NB4 (cell line): Measurements from ENCODE around the gene C3.

Experiments
- DNase-seq: peaks from one replicate; pipeline ENCODE4 v3.0.0; 2010; ENCODE audit warnings: low read depth
- H3K4me3 ChIP-seq: one replicate; pipeline ENCODE4 v1.5.1; 2011; ENCODE audit warnings: mild to moderate bottlenecking, low read depth, low read length, moderate library complexity
- CTCF ChIP-seq: IDR thresholded peaks from one replicate; pipeline ENCODE4 v1.5.1; 2012; ENCODE audit warnings: low read depth, low read length
- MAX ChIP-seq: IDR thresholded peaks from 2 replicates; pipeline ENCODE4 v1.6.1; 2011; ENCODE audit warnings: low read depth, low read length
- MYC ChIP-seq: IDR thresholded peaks from 2 replicates; pipeline ENCODE4 v1.6.1; 2011; ENCODE audit warnings: low read depth, low read length
- POLR2A ChIP-seq: IDR thresholded peaks from 2 replicates; pipeline ENCODE4 v1.6.1; 2011; ENCODE audit warnings: mild to moderate bottlenecking; ENCODE audit not compliant: insufficient read length; ENCODE audit errors: extremely low read depth

C3 gene

GRCh38 chr19:6654347-6655310, 65.8 kb downstream of the C3 start:
- DNase-seq = peak; percentile 39
- TF ChIP-seq POLR2A (no peak), CTCF (no peak), MYC (no peak), MAX (no peak)
- H3K4me3 ChIP-seq = no peak overlapping the region

GRCh38 chr19:6652805-6653094, 67.7 kb downstream of the C3 start:
- H3K4me3 ChIP-seq = no peak overlapping the region
- TF ChIP-seq MAX = no peak
- no peak for TF ChIP-seq CTCF
- no peak for TF ChIP-seq POLR2A
- TF ChIP-seq MYC = no peak
- DNase-seq = no peak

GRCh38 chr19:6651965-6652804, 68.3 kb downstream of the C3 start:
- no peak for DNase-seq
- TF ChIP-seq CTCF (no peak), POLR2A (no peak), MAX (no peak)

GRCh38 chr19:6649185-6649584, 71.3 kb downstream of the C3 start:
- DNase-seq = no peak
- TF ChIP-seq MYC (no peak), MAX (no peak), CTCF (no peak), POLR2A (no peak)
- no peak overlapping the region for H3K4me3 ChIP-seq

More at GRCh38 chr19:6651965-6652804, 68.3 kb downstream of the C3 start:
- no peak overlapping the region for H3K4me3 ChIP-seq

GRCh38 chr19:6648141-6648715, 72.2 kb downstream of the C3 start:
- H3K4me3 ChIP-seq = no peak overlapping the region
- no peak for DNase-seq
- TF ChIP-seq MAX (no peak), MYC (no peak), POLR2A (no peak), CTCF (no peak)
